Measurements from ENCODE around the gene DOCK1. TPM values are rescaled to one million over a fixed set of nuclear protein-coding genes. Genes with fewer than 3 reads are reported as not detected.
A peak's percentile ranks its signal among the peaks of the same experiment; 100 is the strongest.

Gene DOCK1
- total RNA-seq, 4 donors from 2014 or later: 50.8 to 59.0 (median 53.6) TPM

- no peaks in the 10 kb centered on the region for H3K27me3 ChIP-seq
- H3K4me1 ChIP-seq: peaks cover 0 to 18% (median 0%) of the 10 kb centered on the region in 3 donors
- peaks cover 0 to 79% of the 10 kb centered on the region in 2 donors for H3K36me3 ChIP-seq
- no peaks in the 10 kb centered on the region for H3K9me3 ChIP-seq
- H3K27ac ChIP-seq: peak overlapping the region; percentile 43 to 75 (median 68)
- no peak for TF ChIP-seq EP300 (IDR thresholded peaks at IDR 0.05)
- TF ChIP-seq POLR2AphosphoS5 (IDR thresholded peaks at IDR 0.05): peak; percentile 41
- TF ChIP-seq, protein P1, sequence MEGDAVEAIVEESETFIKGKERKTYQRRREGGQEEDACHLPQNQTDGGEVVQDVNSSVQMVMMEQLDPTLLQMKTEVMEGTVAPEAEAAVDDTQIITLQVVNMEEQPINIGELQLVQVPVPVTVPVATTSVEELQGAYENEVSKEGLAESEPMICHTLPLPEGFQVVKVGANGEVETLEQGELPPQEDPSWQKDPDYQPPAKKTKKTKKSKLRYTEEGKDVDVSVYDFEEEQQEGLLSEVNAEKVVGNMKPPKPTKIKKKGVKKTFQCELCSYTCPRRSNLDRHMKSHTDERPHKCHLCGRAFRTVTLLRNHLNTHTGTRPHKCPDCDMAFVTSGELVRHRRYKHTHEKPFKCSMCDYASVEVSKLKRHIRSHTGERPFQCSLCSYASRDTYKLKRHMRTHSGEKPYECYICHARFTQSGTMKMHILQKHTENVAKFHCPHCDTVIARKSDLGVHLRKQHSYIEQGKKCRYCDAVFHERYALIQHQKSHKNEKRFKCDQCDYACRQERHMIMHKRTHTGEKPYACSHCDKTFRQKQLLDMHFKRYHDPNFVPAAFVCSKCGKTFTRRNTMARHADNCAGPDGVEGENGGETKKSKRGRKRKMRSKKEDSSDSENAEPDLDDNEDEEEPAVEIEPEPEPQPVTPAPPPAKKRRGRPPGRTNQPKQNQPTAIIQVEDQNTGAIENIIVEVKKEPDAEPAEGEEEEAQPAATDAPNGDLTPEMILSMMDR (IDR thresholded peaks at IDR 0.05): no peak
- TF ChIP-seq POLR2A (IDR thresholded peaks at IDR 0.05): no peak
- ATAC-seq: peak; percentile 93
- 28 to 44% methylated on average over 1 to 12 of the region's 13 CpGs for WGBS, 2 donors (ENCODE audit: low coverage in 1 of 2)
- H3K4me3 ChIP-seq: no peak overlapping the region
Measured at GRCh38 chr10:127024685-127025435, 119.6 kb downstream of the DOCK1 start.

DNA sequence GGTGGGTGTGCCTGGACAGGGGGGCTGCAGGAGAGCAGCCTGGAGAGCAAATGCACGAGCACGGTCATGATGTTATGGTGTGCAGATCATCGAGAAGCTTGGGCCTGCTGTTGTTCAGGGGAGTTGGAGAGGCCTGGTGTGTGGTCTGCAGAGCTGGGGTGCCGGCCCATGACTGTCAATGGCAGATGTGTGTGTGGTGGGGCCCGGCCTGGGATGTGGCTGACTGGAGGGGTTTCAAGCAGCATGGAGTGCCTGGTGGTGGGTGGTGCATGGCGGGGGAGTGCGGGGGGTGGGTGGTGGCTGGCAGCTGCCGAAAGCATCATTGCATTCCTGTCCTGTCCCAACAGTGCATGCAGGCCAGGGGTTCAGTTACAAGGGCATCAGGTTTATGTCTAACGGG is 122.6 kb downstream of the DOCK1 start:
- Histone ChIP-seq H3K4me1 (peaks cover 0 to 18% (median 0%) of the 10 kb centered on the region in 3 donors), H3K27ac (no peak overlapping the region), H3K9me3 (no peaks in the 10 kb centered on the region), H3K36me3 (peaks cover 0 to 91% of the 10 kb centered on the region in 2 donors), H3K27me3 (no peaks in the 10 kb centered on the region), H3K4me3 (no peak overlapping the region)
- no peak for ATAC-seq
- TF ChIP-seq, protein P1 (IDR thresholded peaks at IDR 0.05): no peak
- TF ChIP-seq EP300 (IDR thresholded peaks at IDR 0.05) (no peak), POLR2A (IDR thresholded peaks at IDR 0.05) (no peak), POLR2AphosphoS5 (IDR thresholded peaks at IDR 0.05) (no peak)
- WGBS, 2 donors (ENCODE audit: low coverage in 1 of 2): no CpG with 5 or more reads among the region's 9 CpGs

- TF ChIP-seq POLR2A (IDR thresholded peaks at IDR 0.05) (no peak), POLR2AphosphoS5 (IDR thresholded peaks at IDR 0.05) (no peak), EP300 (IDR thresholded peaks at IDR 0.05) (no peak)
- TF ChIP-seq, protein P1 (IDR thresholded peaks at IDR 0.05): no peak
- ATAC-seq: no peak
- no peak overlapping the region for H3K4me3 ChIP-seq
- H3K4me1 ChIP-seq: peaks cover 0 to 18% (median 0%) of the 10 kb centered on the region in 3 donors
- no peak overlapping the region for H3K27ac ChIP-seq
- 96 to 100% methylated on average over 2 to 5 of the region's 8 CpGs for WGBS, 2 donors (ENCODE audit: low coverage in 1 of 2)
- H3K27me3 ChIP-seq: no peaks in the 10 kb centered on the region
- H3K9me3 ChIP-seq: no peaks in the 10 kb centered on the region
- H3K36me3 ChIP-seq: peaks cover 0 to 92% of the 10 kb centered on the region in 2 donors
Measured at GRCh38 chr10:127028556-127028955, 123.3 kb downstream of the DOCK1 start.

DNA sequence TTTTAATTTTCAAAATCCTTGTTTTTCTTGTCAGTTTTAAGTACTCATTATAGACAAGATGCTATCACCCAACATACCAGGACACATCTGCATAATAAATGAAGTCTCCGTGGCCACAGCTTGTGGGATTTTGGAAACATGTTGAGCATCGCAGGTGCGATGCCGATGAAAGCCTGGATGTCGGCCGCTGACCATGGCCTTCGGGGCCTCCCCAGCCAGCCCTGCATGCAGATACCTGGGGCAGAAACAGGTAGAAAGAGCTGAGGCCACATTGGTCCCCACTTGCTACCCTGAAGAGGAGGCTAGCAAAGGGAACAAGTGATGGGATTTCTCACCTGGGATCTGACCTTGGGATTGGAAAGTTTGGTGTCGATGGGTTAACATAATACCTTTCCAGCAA is 123.8 kb downstream of the DOCK1 start:
- ATAC-seq: no peak
- no peak overlapping the region for H3K27ac ChIP-seq
- no CpG with 5 or more reads among the region's 8 CpGs for WGBS, 2 donors (ENCODE audit: low coverage in 1 of 2)
- no peak overlapping the region for H3K4me3 ChIP-seq
- H3K27me3 ChIP-seq: no peaks in the 10 kb centered on the region
- peaks cover 0 to 92% of the 10 kb centered on the region in 2 donors for H3K36me3 ChIP-seq
- no peaks in the 10 kb centered on the region for H3K9me3 ChIP-seq
- peaks cover 0 to 16% (median 0%) of the 10 kb centered on the region in 3 donors for H3K4me1 ChIP-seq
- TF ChIP-seq POLR2A (IDR thresholded peaks at IDR 0.05) (no peak), EP300 (IDR thresholded peaks at IDR 0.05) (no peak), POLR2AphosphoS5 (IDR thresholded peaks at IDR 0.05) (no peak)
- TF ChIP-seq, protein P1 (IDR thresholded peaks at IDR 0.05): no peak
